SW480 (cell line): ENCODE data around the gene NKAIN2.
A peak's percentile ranks its signal among the peaks of the same experiment; 100 is the strongest.

ENCODE experiments used
- DNase-seq: peaks from one replicate; pipeline ENCODE4 v3.0.0-alpha.2; 2016; ENCODE audit warnings: low spot score

NKAIN2 gene

GRCh38 chr6:124029567-124029966 is 225.9 kb downstream of the NKAIN2 start:
- DNase-seq = no peak

- DNase-seq = no peak
These were observed 229.8 kb downstream of the NKAIN2 start for GRCh38 chr6:124033501-124033900.

- DNase-seq = no peak
These were observed 232.7 kb downstream of the NKAIN2 start for GRCh38 chr6:124036384-124036783.

DNA sequence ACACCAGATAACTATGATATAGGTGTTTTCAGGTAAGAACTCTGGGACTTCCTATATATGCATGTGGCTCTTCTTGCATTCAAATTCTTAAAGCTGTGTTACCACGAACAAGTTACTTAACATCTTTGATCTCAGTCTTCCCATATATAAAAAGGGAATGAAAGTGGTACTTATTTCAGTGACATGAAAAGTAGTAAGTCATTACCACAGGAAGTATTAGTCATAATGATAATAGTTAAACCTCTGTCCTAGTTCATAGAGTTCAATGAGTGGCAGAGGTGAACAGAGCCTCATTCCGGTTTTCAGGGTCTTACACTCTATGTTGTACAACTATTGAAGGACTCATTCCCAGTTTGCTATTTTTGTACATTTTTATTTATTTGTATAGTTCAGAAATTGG is 237.0 kb downstream of the NKAIN2 start:
- peak; percentile 30 for DNase-seq

GRCh38 chr6:124052120-124052519 is 248.5 kb downstream of the NKAIN2 start:
- no peak for DNase-seq

DNA sequence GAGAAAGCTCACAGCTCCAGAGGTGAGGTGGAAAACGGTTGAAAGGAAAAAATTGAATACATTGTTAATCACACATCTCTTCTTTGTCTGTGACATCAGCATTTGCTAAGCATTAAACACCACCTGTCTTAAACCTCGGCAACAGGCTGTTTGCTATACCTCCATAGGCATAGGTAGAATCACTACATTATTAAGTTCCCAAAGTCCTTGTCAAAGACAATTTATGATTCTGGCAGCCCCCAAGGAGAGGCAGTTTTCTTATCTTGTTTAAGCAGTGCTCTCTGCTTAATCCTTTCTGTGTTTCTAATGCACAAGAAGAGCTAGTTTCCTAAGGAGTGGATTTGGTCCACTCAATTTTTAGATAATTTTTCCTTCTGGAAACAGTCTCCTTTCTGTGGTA is 249.7 kb downstream of the NKAIN2 start:
- DNase-seq = no peak

- no peak for DNase-seq
These were observed 250.4 kb downstream of the NKAIN2 start for GRCh38 chr6:124054034-124054433.

GRCh38 chr6:124055395-124055794 is 251.7 kb downstream of the NKAIN2 start:
- DNase-seq = no peak

- DNase-seq = no peak
These were observed 252.3 kb downstream of the NKAIN2 start for GRCh38 chr6:124055963-124056362.

DNA sequence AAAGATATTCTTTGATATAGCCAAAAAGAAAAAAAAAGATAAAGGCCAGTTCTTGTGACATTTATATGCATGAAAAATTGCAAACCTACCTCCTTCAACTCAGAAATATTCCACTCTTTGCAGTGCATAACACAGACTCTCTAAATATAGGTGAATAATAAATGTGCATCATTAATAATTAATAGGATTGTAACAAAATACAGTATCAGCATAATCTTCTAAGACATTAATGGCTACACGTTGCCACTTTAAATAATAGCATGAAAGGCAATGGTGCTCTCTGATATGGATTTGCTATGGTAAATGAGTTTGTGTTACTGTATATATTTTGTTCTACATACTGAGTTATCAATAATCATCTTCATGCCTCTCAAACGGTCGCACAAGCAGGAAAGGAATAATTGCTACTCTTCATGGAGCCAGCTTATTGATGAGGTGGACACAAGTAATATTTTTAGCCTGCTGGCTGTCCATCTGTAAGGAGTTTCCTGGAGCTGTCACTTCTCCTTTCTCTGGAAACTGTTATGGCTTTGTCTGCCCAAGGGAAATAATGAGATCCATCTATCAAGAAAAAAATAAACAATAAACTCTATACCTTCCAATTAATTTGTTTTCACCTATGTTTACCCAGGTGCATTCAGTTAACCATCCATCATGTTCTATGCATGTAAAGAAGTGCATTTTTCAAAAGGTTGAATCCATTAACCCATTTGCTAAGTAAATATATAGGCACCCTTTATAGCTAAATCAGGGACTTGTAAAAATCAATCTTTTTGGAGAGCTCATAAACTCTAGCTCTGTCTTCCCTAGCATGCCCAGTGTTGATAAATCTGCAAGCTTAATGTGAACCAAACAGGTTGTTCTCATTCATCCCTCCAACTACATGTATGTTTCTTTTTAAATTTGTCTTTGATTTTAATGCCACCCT is 253.0 kb downstream of the NKAIN2 start:
- no peak for DNase-seq

- DNase-seq = no peak
These were observed 253.8 kb downstream of the NKAIN2 start for GRCh38 chr6:124057461-124057860.

- DNase-seq = no peak
These were observed 260.9 kb downstream of the NKAIN2 start for GRCh38 chr6:124064317-124065113.

GRCh38 chr6:124066269-124066668 is 262.6 kb downstream of the NKAIN2 start:
- DNase-seq = no peak

GRCh38 chr6:124066946-124067552 is 263.4 kb downstream of the NKAIN2 start:
- no peak for DNase-seq

GRCh38 chr6:124069230-124069950 is 265.7 kb downstream of the NKAIN2 start:
- DNase-seq = no peak

DNA sequence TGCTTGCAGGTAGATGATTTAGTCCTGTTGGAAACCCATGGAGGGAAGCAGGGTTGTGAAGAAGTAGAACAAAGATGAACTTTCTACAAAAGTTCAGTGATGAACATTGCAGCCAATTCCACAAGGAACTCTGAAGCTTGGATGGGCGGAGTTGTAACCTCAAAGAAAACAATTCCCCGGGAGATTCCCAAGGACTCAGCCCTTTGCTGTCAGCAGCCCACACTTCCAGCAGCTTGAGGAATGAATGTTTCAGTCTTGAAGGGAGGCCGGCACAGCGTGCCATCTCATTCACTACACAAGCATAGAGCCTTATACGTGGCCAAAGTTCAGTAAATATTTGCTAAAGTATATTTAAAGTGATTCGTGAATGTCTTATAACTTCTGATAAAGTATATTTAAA is 269.4 kb downstream of the NKAIN2 start:
- no peak for DNase-seq

GRCh38 chr6:124073820-124074587 is 270.3 kb downstream of the NKAIN2 start:
- no peak for DNase-seq

DNA sequence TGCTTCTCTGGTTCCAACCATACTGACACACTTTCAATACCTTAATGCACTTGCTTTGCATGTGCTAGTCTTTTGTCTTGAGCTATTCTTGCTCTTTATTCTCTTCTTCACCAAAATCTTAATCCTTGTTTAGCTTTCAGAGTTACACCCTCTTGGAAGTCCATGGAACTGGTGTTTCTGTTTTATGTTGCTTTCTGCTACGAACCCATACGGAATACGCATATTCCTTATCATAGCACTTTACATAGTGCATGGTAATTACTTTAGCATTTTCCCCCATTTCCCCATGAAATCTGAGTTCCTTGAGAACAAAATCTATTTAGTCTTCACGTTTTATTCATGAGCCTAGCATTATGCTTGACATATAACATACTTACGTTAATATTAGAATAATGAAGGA is 270.9 kb downstream of the NKAIN2 start:
- no peak for DNase-seq

DNA sequence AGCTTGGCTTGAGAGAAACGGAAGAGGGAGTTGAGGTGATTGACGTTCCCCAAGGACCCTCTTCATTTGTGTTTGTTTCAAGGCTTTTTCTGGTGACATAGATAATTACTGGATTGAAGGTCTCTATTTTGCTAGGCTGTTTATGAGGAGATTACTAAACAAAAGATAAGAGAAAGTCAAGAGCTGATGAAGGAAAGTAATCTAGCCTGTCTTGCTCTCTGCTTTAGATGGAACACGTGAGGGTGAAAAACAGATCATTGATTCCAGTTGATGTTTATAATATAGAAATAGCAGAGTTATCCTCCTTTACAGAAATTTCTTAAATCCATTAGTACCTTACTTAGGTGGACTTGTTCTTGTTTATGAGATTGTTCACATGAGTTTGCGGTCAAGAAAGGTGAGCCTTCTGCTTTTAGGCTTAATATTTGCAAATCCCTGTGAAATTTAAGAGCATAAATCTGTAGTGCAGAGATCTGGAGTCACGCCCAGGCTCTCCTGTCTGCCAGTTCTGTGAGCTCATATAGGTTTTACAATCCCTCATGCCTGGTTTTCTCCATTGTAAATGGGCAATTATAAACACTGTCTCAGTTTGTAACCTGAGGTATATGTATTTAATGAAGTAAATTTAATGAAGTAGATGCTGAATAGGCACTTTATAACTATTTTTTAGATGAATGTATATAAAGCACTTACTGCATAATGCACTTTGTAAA is 272.8 kb downstream of the NKAIN2 start:
- no peak for DNase-seq

- DNase-seq = no peak
These were observed 274.5 kb downstream of the NKAIN2 start for GRCh38 chr6:124078169-124078568.

- no peak for DNase-seq
These were observed 276.8 kb downstream of the NKAIN2 start for GRCh38 chr6:124080483-124080882.
